ENCODE data around the gene RPS6KC1.

DNA sequence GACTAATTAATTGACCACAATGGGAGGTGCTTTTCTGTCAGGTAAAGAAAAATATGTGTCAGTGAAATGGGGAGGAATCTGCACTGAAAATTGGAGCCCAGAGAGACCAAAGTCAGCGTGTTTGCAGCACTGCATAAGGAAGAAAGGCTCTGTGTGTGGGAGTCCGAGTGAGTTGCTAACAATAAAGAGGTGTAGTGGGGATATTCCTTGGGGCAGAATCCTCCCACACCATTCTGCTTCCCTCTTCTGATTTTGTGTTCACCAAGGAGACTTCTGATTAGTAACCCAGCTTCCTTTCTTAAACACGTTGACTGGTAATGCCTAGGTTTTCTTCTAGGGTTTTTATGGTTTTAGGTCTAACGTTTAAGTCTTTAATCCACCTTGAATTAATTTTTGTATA is 240.5 kb downstream of the RPS6KC1 start:
- TF ChIP-seq ZNF384 (IDR thresholded peaks at IDR 0.05) (no peak), TARDBP (IDR thresholded peaks at IDR 0.05) (no peak), FOXM1 (IDR thresholded peaks at IDR 0.05; ENCODE audit: borderline replicate concordance) (no peak), SUZ12 (IDR thresholded peaks at IDR 0.05) (no peak), FOXA1 (IDR thresholded peaks at IDR 0.05) (no peak), BHLHE40 (IDR thresholded peaks at IDR 0.05; ENCODE audit: borderline replicate concordance) (no peak), FOXK2 (IDR thresholded peaks at IDR 0.05) (no peak), CTBP1 (IDR thresholded peaks at IDR 0.05; ENCODE audit: borderline replicate concordance) (no peak), PKNOX1 (IDR thresholded peaks at IDR 0.05) (no peak)

Data from HEK293T (cell line).